ENCODE measurements around the gene SLC4A4. TPM values are rescaled to one million over a fixed set of nuclear protein-coding genes. Genes with fewer than 3 reads are reported as not detected.
A peak's percentile ranks its signal among the peaks of the same experiment; 100 is the strongest.

SLC4A4 gene
- total and polyA plus RNA-seq, 2 experiments from 2014 or later, result 9.6 to 14.2 TPM

GRCh38 chr4:71411981-71412380 lies 73.2 kb downstream of the SLC4A4 start:
- peaks cover 6% of the 10 kb centered on the region for H3K4me1 ChIP-seq (ENCODE audit: insufficient read depth)
- no peaks in the 10 kb centered on the region for H3K36me3 ChIP-seq (replicated peaks; ENCODE audit: insufficient read depth, low read depth)
- no peaks in the 10 kb centered on the region for H4K20me1 ChIP-seq (ENCODE audit: insufficient read depth, poor library complexity, severe bottlenecking)
- no peak overlapping the region for H2AFZ ChIP-seq
- H3K79me2 ChIP-seq, result no peaks in the 10 kb centered on the region
- no peaks in the 10 kb centered on the region for H3K9me3 ChIP-seq (ENCODE audit: low read depth)
- H3K27me3 ChIP-seq, result no peaks in the 10 kb centered on the region
- no peak overlapping the region for H3K4me2 ChIP-seq
- no peak overlapping the region for H3K4me3 ChIP-seq
- DNase-seq (ENCODE audit: low spot score), result no peak
- no peak overlapping the region for H3K27ac ChIP-seq
- no peaks in the 10 kb centered on the region for H3K9me2 ChIP-seq (replicated peaks; ENCODE audit: insufficient read depth)
- 44% methylated on average over 2 of the region's 2 CpGs for WGBS (ENCODE audit: low lambda C conversion rate, missing lambda C conversion rate)
- TF ChIP-seq CTCF (IDR thresholded peaks at IDR 0.05; ENCODE audit: poor library complexity) (no peak), EZH2 (IDR thresholded peaks at IDR 0.05; ENCODE audit: borderline replicate concordance) (no peak), EZH2phosphoT487 (IDR thresholded peaks at IDR 0.05; ENCODE audit: low read depth, severe bottlenecking, unreplicated experiment) (no peak)

DNA sequence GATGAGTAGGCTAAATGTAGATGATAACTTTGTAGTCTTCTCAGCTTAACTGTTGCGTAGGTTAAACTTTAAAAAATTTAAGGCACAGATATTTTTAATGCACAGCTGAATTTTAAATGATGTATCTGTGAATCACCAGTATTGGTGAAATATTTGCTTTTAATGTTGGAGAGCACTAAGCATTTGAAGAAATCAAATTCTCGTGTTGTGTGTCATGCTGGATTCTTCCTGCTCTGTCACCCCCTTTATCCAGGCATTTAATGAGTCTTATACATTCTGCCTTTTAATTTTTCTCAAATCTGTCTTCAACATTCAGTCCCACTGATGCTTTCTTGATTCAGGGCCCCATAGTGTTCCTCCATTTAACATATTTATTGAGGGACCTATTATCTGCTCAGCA lies 76.7 kb downstream of the SLC4A4 start:
- H3K79me2 ChIP-seq, result no peaks in the 10 kb centered on the region
- H3K4me3 ChIP-seq, result no peak overlapping the region
- H3K27me3 ChIP-seq, result no peaks in the 10 kb centered on the region
- no peak for TF ChIP-seq EZH2 (IDR thresholded peaks at IDR 0.05; ENCODE audit: borderline replicate concordance)
- no peak for TF ChIP-seq EZH2phosphoT487 (IDR thresholded peaks at IDR 0.05; ENCODE audit: low read depth, severe bottlenecking, unreplicated experiment)
- no peak for TF ChIP-seq CTCF (IDR thresholded peaks at IDR 0.05; ENCODE audit: poor library complexity)
- H3K9me3 ChIP-seq (ENCODE audit: low read depth), result no peaks in the 10 kb centered on the region
- WGBS (ENCODE audit: low lambda C conversion rate, missing lambda C conversion rate), result 99% methylated on average over 2 of the region's 2 CpGs
- DNase-seq (ENCODE audit: low spot score), result no peak
- no peak overlapping the region for H3K27ac ChIP-seq
- H2AFZ ChIP-seq, result no peak overlapping the region
- no peaks in the 10 kb centered on the region for H3K36me3 ChIP-seq (replicated peaks; ENCODE audit: insufficient read depth, low read depth)
- H3K4me2 ChIP-seq, result no peak overlapping the region
- H3K4me1 ChIP-seq (ENCODE audit: insufficient read depth), result peaks cover 6% of the 10 kb centered on the region
- no peaks in the 10 kb centered on the region for H4K20me1 ChIP-seq (ENCODE audit: insufficient read depth, poor library complexity, severe bottlenecking)
- no peaks in the 10 kb centered on the region for H3K9me2 ChIP-seq (replicated peaks; ENCODE audit: insufficient read depth)

- no peaks in the 10 kb centered on the region for H3K79me2 ChIP-seq
- DNase-seq (ENCODE audit: low spot score), result peak; percentile 11
- H3K27me3 ChIP-seq, result no peaks in the 10 kb centered on the region
- H3K27ac ChIP-seq, result no peak overlapping the region
- H3K4me3 ChIP-seq, result no peak overlapping the region
- H3K36me3 ChIP-seq (replicated peaks; ENCODE audit: insufficient read depth, low read depth), result no peaks in the 10 kb centered on the region
- H3K9me2 ChIP-seq (replicated peaks; ENCODE audit: insufficient read depth), result no peaks in the 10 kb centered on the region
- no peak overlapping the region for H2AFZ ChIP-seq
- H3K9me3 ChIP-seq (ENCODE audit: low read depth), result no peaks in the 10 kb centered on the region
- no peaks in the 10 kb centered on the region for H4K20me1 ChIP-seq (ENCODE audit: insufficient read depth, poor library complexity, severe bottlenecking)
- H3K4me1 ChIP-seq (ENCODE audit: insufficient read depth), result no peaks in the 10 kb centered on the region
- TF ChIP-seq CTCF (IDR thresholded peaks at IDR 0.05; ENCODE audit: poor library complexity), result no peak
- TF ChIP-seq EZH2phosphoT487 (IDR thresholded peaks at IDR 0.05; ENCODE audit: low read depth, severe bottlenecking, unreplicated experiment), result no peak
- no peak for TF ChIP-seq EZH2 (IDR thresholded peaks at IDR 0.05; ENCODE audit: borderline replicate concordance)
- no peak overlapping the region for H3K4me2 ChIP-seq
Measured at GRCh38 chr4:71417150-71417549, 78.3 kb downstream of the SLC4A4 start.
